Measurements from ENCODE around the gene VMP1.
A peak's percentile ranks its signal among the peaks of the same experiment; 100 is the strongest.
"Not testable (repeated sequence)": the region's sequence is repeated elsewhere in the genome, so short reads cannot be mapped to it uniquely, and the experiment has no call there.

The VMP1 gene

GRCh38 chr17:59756236-59756818 lies 48.9 kb downstream of the VMP1 start:
- DNase-seq = peak in 1 of 2 experiments; percentile 90

GRCh38 chr17:59757043-59757442 lies 49.6 kb downstream of the VMP1 start:
- no peak for DNase-seq

GRCh38 chr17:59757470-59757869 lies 50.0 kb downstream of the VMP1 start:
- DNase-seq = no peak

- DNase-seq = no peak
Measured at GRCh38 chr17:59757881-59758385, 50.5 kb downstream of the VMP1 start.

- DNase-seq = not testable (repeated sequence)
Measured at GRCh38 chr17:59758998-59759651, 51.7 kb downstream of the VMP1 start.

GRCh38 chr17:59760160-59760559 lies 52.7 kb downstream of the VMP1 start:
- no peak for DNase-seq

GRCh38 chr17:59761385-59762048 lies 54.1 kb downstream of the VMP1 start:
- no peak for DNase-seq

GRCh38 chr17:59762049-59762823 lies 54.8 kb downstream of the VMP1 start:
- peak in 1 of 2 experiments; percentile 45 for DNase-seq

GRCh38 chr17:59762824-59763374 lies 55.4 kb downstream of the VMP1 start:
- no peak for DNase-seq

- no peak for DNase-seq
Measured at GRCh38 chr17:59763861-59764260, 56.4 kb downstream of the VMP1 start.

- no peak for DNase-seq
Measured at GRCh38 chr17:59764292-59764741, 56.9 kb downstream of the VMP1 start.

GRCh38 chr17:59765038-59765437 lies 57.6 kb downstream of the VMP1 start:
- DNase-seq = no peak

GRCh38 chr17:59766491-59766890 lies 59.0 kb downstream of the VMP1 start:
- no peak for DNase-seq

GRCh38 chr17:59767176-59767575 lies 59.7 kb downstream of the VMP1 start:
- DNase-seq = no peak

GRCh38 chr17:59769887-59770286 lies 62.4 kb downstream of the VMP1 start:
- DNase-seq = peak in 1 of 2 experiments; percentile 47

- no peak for DNase-seq
Measured at GRCh38 chr17:59771093-59771492, 63.6 kb downstream of the VMP1 start.

GRCh38 chr17:59775786-59776350 lies 68.4 kb downstream of the VMP1 start:
- DNase-seq = no peak

GRCh38 chr17:59776577-59776976 lies 69.1 kb downstream of the VMP1 start:
- no peak for DNase-seq

- DNase-seq = no peak
Measured at GRCh38 chr17:59777033-59777432, 69.6 kb downstream of the VMP1 start.

- no peak for DNase-seq
Measured at GRCh38 chr17:59778996-59779395, 71.5 kb downstream of the VMP1 start.

- DNase-seq = no peak
Measured at GRCh38 chr17:59779521-59779920, 72.1 kb downstream of the VMP1 start.

GRCh38 chr17:59780548-59780947 lies 73.1 kb downstream of the VMP1 start:
- not testable (repeated sequence) for DNase-seq
